Measurements from ENCODE around the gene NEK6. TPM values are rescaled to one million over a fixed set of nuclear protein-coding genes. Genes with fewer than 3 reads are reported as not detected.

The NEK6 gene
- total RNA-seq, 2 experiments from 2014 or later, result 7.0 to 8.0 TPM

GRCh38 chr9:124216474-124217176 is 41.1 kb upstream of the NEK6 start:
- H3K27me3 Mint-ChIP-seq, result no peaks in the 10 kb centered on the region
- no peaks in the 10 kb centered on the region for H3K36me3 Mint-ChIP-seq (ENCODE audit: low read depth)
- no peaks in the 10 kb centered on the region for H3K9me3 Mint-ChIP-seq
- POLR2A ChIA-PET, result interaction anchor here (0.5 kb wide), 1 partner anchor 751 kb away, joined by 3 read pairs; no protein-coding TSS in a partner anchor
- H3K4me1 Mint-ChIP-seq, result peaks cover 67% of the 10 kb centered on the region
- DNase-seq, result peak; percentile 67
- H3K27ac Mint-ChIP-seq, result peak overlapping the region; percentile 83
- peak overlapping the region; percentile 30 for H3K4me3 Mint-ChIP-seq
- CTCF ChIA-PET, result interaction anchor here (0.7 to 2.3 kb wide), 6 partner anchors 8 to 25 kb away, joined by 3 to 7 read pairs (median 4); no protein-coding TSS in a partner anchor

- no peak overlapping the region for H3K4me3 Mint-ChIP-seq
- H3K36me3 Mint-ChIP-seq (ENCODE audit: low read depth), result no peaks in the 10 kb centered on the region
- no peaks in the 10 kb centered on the region for H3K9me3 Mint-ChIP-seq
- ChIA-PET CTCF (interaction anchor here (1.4 to 2.3 kb wide), 4 partner anchors 8 to 22 kb away, joined by 3 to 7 read pairs (median 5); no protein-coding TSS in a partner anchor), POLR2A (no interaction called here)
- H3K4me1 Mint-ChIP-seq, result peaks cover 63% of the 10 kb centered on the region
- H3K27ac Mint-ChIP-seq, result peak overlapping the region; percentile 83
- no peaks in the 10 kb centered on the region for H3K27me3 Mint-ChIP-seq
- no peak for DNase-seq
These were observed 39.8 kb upstream of the NEK6 start for GRCh38 chr9:124217836-124218437.

- Mint-ChIP-seq H3K4me3 (no peak overlapping the region), H3K9me3 (no peaks in the 10 kb centered on the region), H3K4me1 (peaks cover 61% of the 10 kb centered on the region), H3K27ac (peak overlapping the region; percentile 78), H3K36me3 (ENCODE audit: low read depth) (no peaks in the 10 kb centered on the region), H3K27me3 (no peaks in the 10 kb centered on the region)
- POLR2A ChIA-PET, result no interaction called here
- CTCF ChIA-PET, result interaction anchor here (0.8 to 1.4 kb wide), 2 partner anchors 12 to 16 kb away, joined by 3 to 6 read pairs; no protein-coding TSS in a partner anchor
- DNase-seq, result no peak
These were observed 39.2 kb upstream of the NEK6 start for GRCh38 chr9:124218438-124218982.

GRCh38 chr9:124218987-124219461 is 38.7 kb upstream of the NEK6 start:
- Mint-ChIP-seq H3K27me3 (no peaks in the 10 kb centered on the region), H3K36me3 (ENCODE audit: low read depth) (no peaks in the 10 kb centered on the region), H3K9me3 (no peaks in the 10 kb centered on the region), H3K27ac (peak overlapping the region; percentile 78), H3K4me1 (peaks cover 57% of the 10 kb centered on the region), H3K4me3 (no peak overlapping the region)
- ChIA-PET CTCF (interaction anchor here (0.8 kb wide), 1 partner anchor 17 kb away, joined by 3 read pairs; no protein-coding TSS in a partner anchor), POLR2A (no interaction called here)
- DNase-seq, result no peak

GRCh38 chr9:124220946-124221451 is 36.8 kb upstream of the NEK6 start:
- Mint-ChIP-seq H3K27me3 (peaks cover 2% of the 10 kb centered on the region), H3K4me3 (no peak overlapping the region), H3K9me3 (no peaks in the 10 kb centered on the region), H3K36me3 (ENCODE audit: low read depth) (no peaks in the 10 kb centered on the region), H3K27ac (peak overlapping the region; percentile 10), H3K4me1 (peaks cover 38% of the 10 kb centered on the region)
- CTCF ChIA-PET, result interaction anchor here (0.7 kb wide), 1 partner anchor 14 kb away, joined by 3 read pairs; no protein-coding TSS in a partner anchor
- POLR2A ChIA-PET, result no interaction called here
- no peak for DNase-seq

GRCh38 chr9:124221676-124222075 is 36.1 kb upstream of the NEK6 start:
- H3K27me3 Mint-ChIP-seq, result peaks cover 4% of the 10 kb centered on the region
- H3K4me1 Mint-ChIP-seq, result peaks cover 33% of the 10 kb centered on the region
- POLR2A ChIA-PET, result no interaction called here
- no peaks in the 10 kb centered on the region for H3K9me3 Mint-ChIP-seq
- H3K4me3 Mint-ChIP-seq, result no peak overlapping the region
- no peak overlapping the region for H3K27ac Mint-ChIP-seq
- CTCF ChIA-PET, result no interaction called here
- DNase-seq, result no peak
- no peaks in the 10 kb centered on the region for H3K36me3 Mint-ChIP-seq (ENCODE audit: low read depth)

GRCh38 chr9:124222109-124222508 is 35.6 kb upstream of the NEK6 start:
- Mint-ChIP-seq H3K9me3 (no peaks in the 10 kb centered on the region), H3K27me3 (peaks cover 5% of the 10 kb centered on the region), H3K36me3 (ENCODE audit: low read depth) (no peaks in the 10 kb centered on the region), H3K4me3 (no peak overlapping the region), H3K27ac (no peak overlapping the region), H3K4me1 (peaks cover 30% of the 10 kb centered on the region)
- ChIA-PET CTCF (no interaction called here), POLR2A (no interaction called here)
- no peak for DNase-seq

- ChIA-PET POLR2A (no interaction called here), CTCF (no interaction called here)
- DNase-seq, result no peak
- Mint-ChIP-seq H3K27me3 (peaks cover 5% of the 10 kb centered on the region), H3K4me3 (no peak overlapping the region), H3K4me1 (peaks cover 20% of the 10 kb centered on the region), H3K27ac (peak overlapping the region; percentile 20), H3K36me3 (ENCODE audit: low read depth) (no peaks in the 10 kb centered on the region), H3K9me3 (no peaks in the 10 kb centered on the region)
These were observed 34.6 kb upstream of the NEK6 start for GRCh38 chr9:124222918-124223720.

- Mint-ChIP-seq H3K4me3 (no peak overlapping the region), H3K4me1 (peaks cover 7% of the 10 kb centered on the region), H3K27ac (no peak overlapping the region), H3K27me3 (peaks cover 7% of the 10 kb centered on the region), H3K36me3 (ENCODE audit: low read depth) (no peaks in the 10 kb centered on the region), H3K9me3 (no peaks in the 10 kb centered on the region)
- ChIA-PET CTCF (interaction anchor here (1.1 to 1.9 kb wide), 3 partner anchors 9 to 18 kb away, joined by 3 to 7 read pairs (median 5); no protein-coding TSS in a partner anchor), POLR2A (no interaction called here)
- DNase-seq, result no peak
These were observed 31.8 kb upstream of the NEK6 start for GRCh38 chr9:124225945-124226344.

GRCh38 chr9:124228516-124228915 is 29.2 kb upstream of the NEK6 start:
- Mint-ChIP-seq H3K27ac (no peak overlapping the region), H3K4me1 (peaks cover 3% of the 10 kb centered on the region), H3K27me3 (peaks cover 19% of the 10 kb centered on the region), H3K36me3 (ENCODE audit: low read depth) (no peaks in the 10 kb centered on the region), H3K4me3 (no peak overlapping the region), H3K9me3 (no peaks in the 10 kb centered on the region)
- ChIA-PET CTCF (interaction anchor here (1.3 kb wide), 1 partner anchor 13 kb away, joined by 3 read pairs; no protein-coding TSS in a partner anchor), POLR2A (no interaction called here)
- no peak for DNase-seq

- no peak overlapping the region for H3K4me3 Mint-ChIP-seq
These were observed 26.5 kb upstream of the NEK6 start for GRCh38 chr9:124231095-124231737.

GRCh38 chr9:124238546-124239140 is 19.1 kb upstream of the NEK6 start:
- DNase-seq, result no peak
- CTCF ChIA-PET, result no interaction called here
- Mint-ChIP-seq H3K4me3 (peak overlapping the region; percentile 22), H3K9me3 (no peaks in the 10 kb centered on the region), H3K27ac (peak overlapping the region; percentile 56), H3K4me1 (peaks cover 35% of the 10 kb centered on the region), H3K36me3 (ENCODE audit: low read depth) (peaks cover 7% of the 10 kb centered on the region), H3K27me3 (peaks cover 30% of the 10 kb centered on the region)
- POLR2A ChIA-PET, result no interaction called here

More at GRCh38 chr9:124231095-124231737, 26.5 kb upstream of the NEK6 start:
- Mint-ChIP-seq H3K27ac (no peak overlapping the region), H3K9me3 (no peaks in the 10 kb centered on the region), H3K36me3 (ENCODE audit: low read depth) (no peaks in the 10 kb centered on the region), H3K4me1 (peaks cover 3% of the 10 kb centered on the region), H3K27me3 (peaks cover 24% of the 10 kb centered on the region)
- POLR2A ChIA-PET, result no interaction called here
- CTCF ChIA-PET, result no interaction called here
- no peak for DNase-seq

All from activated CD4-positive, alpha-beta T cell treated with anti-CD3 and anti-CD28 coated beads, Interleukin-2, amount 10 ng/mL, durations not matched to agents 7 days and 5 days (primary cell).